GM23338 (cell line): ENCODE measurements around the gene ACAT2. TPM values are rescaled to one million over a fixed set of nuclear protein-coding genes. Genes with fewer than 3 reads are reported as not detected.
A peak's percentile ranks its signal among the peaks of the same experiment; 100 is the strongest.
"Not testable (repeated sequence)": the region's sequence is repeated elsewhere in the genome, so short reads cannot be mapped to it uniquely, and the experiment has no call there.

ENCODE experiments used
- ATAC-seq: fragments of 200-7000 bp; cut with Tn5 transposase; 3 replicates; pipeline ENCODE4 v1.9.1; 2020
- DNase-seq: peaks from one replicate; pipeline ENCODE4 v3.0.0-alpha.2; 2015; ENCODE audit warnings: low spot score
- H2AFZ ChIP-seq: fragments of 200-600 bp; sonication (generic); 2 replicates; pipeline ENCODE4 v1.8.0; 2016; ENCODE audit warnings: antibody characterized with exemption, mild to moderate bottlenecking, moderate library complexity
- H3F3A ChIP-seq: fragments of 200-600 bp; sonication (generic); replicated peaks from 2 replicates; pipeline ENCODE4 v1.8.0; 2017; ENCODE audit warnings: antibody characterized with exemption, mixed run types, low read depth
- H3K27ac ChIP-seq: fragments of 200-600 bp; sonication (generic); 2 replicates; pipeline ENCODE4 v1.6.1; 2016; ENCODE audit warnings: low read depth
- H3K27me3 ChIP-seq: fragments of 200-600 bp; sonication (generic); 2 replicates; pipeline ENCODE4 v1.8.0; 2016; ENCODE audit warnings: mild to moderate bottlenecking, mixed run types, moderate library complexity; ENCODE audit not compliant: insufficient read depth
- H3K36me3 ChIP-seq: fragments of 200-600 bp; sonication (generic); 2 replicates; pipeline ENCODE4 v1.8.0; 2016; ENCODE audit warnings: mild to moderate bottlenecking; ENCODE audit not compliant: insufficient read depth
- H3K4me1 ChIP-seq: fragments of 200-600 bp; sonication (generic); 2 replicates; pipeline ENCODE4 v1.8.0; 2016; ENCODE audit warnings: mild to moderate bottlenecking, moderate library complexity; ENCODE audit not compliant: insufficient read depth
- H3K4me2 ChIP-seq: fragments of 200-600 bp; sonication (generic); 2 replicates; pipeline ENCODE4 v1.7.1; 2017; ENCODE audit warnings: mixed run types
- H3K4me3 ChIP-seq: fragments of 200-600 bp; sonication (generic); 2 replicates; pipeline ENCODE4 v1.6.1; 2016; ENCODE audit warnings: mixed run types
- H3K79me2 ChIP-seq: fragments of 200-600 bp; sonication (generic); replicated peaks from 2 replicates; pipeline ENCODE4 v1.8.0; 2017; ENCODE audit warnings: mild to moderate bottlenecking; ENCODE audit not compliant: insufficient read depth
- H3K9me2 ChIP-seq: fragments of 200-600 bp; sonication (generic); 2 replicates; pipeline ENCODE4 v1.8.0; 2017; ENCODE audit not compliant: insufficient read depth
- H4K20me1 ChIP-seq: fragments of 200-600 bp; sonication (generic); replicated peaks from 2 replicates; pipeline ENCODE4 v1.8.0; 2017; ENCODE audit warnings: mild to moderate bottlenecking; ENCODE audit not compliant: insufficient read depth
- H3K27ac Mint-ChIP-seq: 2 replicates; pipeline ENCODE4 v1.8.0; 2020; ENCODE audit warnings: inconsistent platforms, mild to moderate bottlenecking, moderate library complexity, mixed read lengths
- H3K27me3 Mint-ChIP-seq: 3 replicates; pipeline ENCODE4 v1.8.0; 2022; ENCODE audit warnings: low read depth, mild to moderate bottlenecking, moderate library complexity, mixed read lengths, inconsistent platforms; ENCODE audit not compliant: insufficient read depth, poor library complexity
- H3K36me3 Mint-ChIP-seq: 3 replicates; pipeline ENCODE4 v1.8.0; 2021; ENCODE audit warnings: low read depth, mild to moderate bottlenecking, inconsistent platforms, moderate library complexity, mixed read lengths
- H3K4me1 Mint-ChIP-seq: 3 replicates; pipeline ENCODE4 v1.8.0; 2020; ENCODE audit warnings: mild to moderate bottlenecking, inconsistent platforms, mixed read lengths
- H3K4me3 Mint-ChIP-seq: 3 replicates; pipeline ENCODE4 v1.8.0; 2021; ENCODE audit warnings: moderate library complexity, mild to moderate bottlenecking, inconsistent platforms, mixed read lengths
- H3K9me3 Mint-ChIP-seq: 3 replicates; pipeline ENCODE4 v1.8.0; 2020; ENCODE audit warnings: moderate library complexity, mild to moderate bottlenecking, inconsistent platforms, mixed read lengths
- CTCF ChIP-seq, 2 experiments: fragments of 200-600 bp in 1 of 2; sonication (generic) in 1 of 2; conservative IDR thresholded peaks; 2 replicates each; pipeline versions ENCODE4 v1.5.1 to v1.6.1; 2016 to 2017; ENCODE audit warnings: antibody characterized with exemption in 2 of 2, low read depth in 2 of 2, mild to moderate bottlenecking in 2 of 2, moderate library complexity in 1 of 2
- EZH2phosphoT487 ChIP-seq: fragments of 200-600 bp; sonication (generic); IDR thresholded peaks from one replicate; pipeline ENCODE4 v1.8.1; 2018; ENCODE audit warnings: antibody characterized with exemption; ENCODE audit not compliant: unreplicated experiment
- ZNF462 ChIP-seq: fragments of 250-450 bp; sonication (Bioruptor Pico); IDR thresholded peaks from 2 replicates; pipeline ENCODE4 v1.5.0; 2020; ENCODE audit warnings: mild to moderate bottlenecking, moderate library complexity
- polyA plus RNA-seq: library from polyadenylated mRNA; unstranded; fragments of >200 nt; fragmentation: Nextera tagmentation; extraction: Ambion mirVana; gene quantifications from 2 replicates; pipeline ENCODE4 v1.2.1, GENCODE V29; 2016
- total RNA-seq: library from RNA; depleted of rRNA; stranded (reverse); fragments of >200 nt; shearing (Covaris generic); gene quantifications from 2 replicates; pipeline ENCODE4 v1.2.3, GENCODE V29; 2014

Gene ACAT2
- total and polyA plus RNA-seq, 2 experiments from 2014 or later, result 108 to 151 TPM

GRCh38 chr6:159719287-159719686, 42.6 kb upstream of the ACAT2 start (continued):
- TF ChIP-seq ZNF462 (CRISPR knock-in tag), result no peak

- Mint-ChIP-seq H3K4me3 (no peak overlapping the region), H3K36me3 (peaks cover 17% of the 10 kb centered on the region; the same call in 2 of the 3 replicates), H3K27me3 (peaks cover 6% of the 10 kb centered on the region), H3K9me3 (no peaks in the 10 kb centered on the region), H3K4me1 (peaks cover 5% of the 10 kb centered on the region), H3K27ac (no peak overlapping the region)
- Histone ChIP-seq H3K79me2 (peaks cover 58% of the 10 kb centered on the region), H3K27me3 (no peaks in the 10 kb centered on the region), H4K20me1 (peaks cover 10% of the 10 kb centered on the region; the same call in 1 of the 2 replicates), H3K27ac (no peak overlapping the region), H3K4me2 (no peak overlapping the region), H3F3A (no peaks in the 10 kb centered on the region), H3K36me3 (no peaks in the 10 kb centered on the region), H2AFZ (no peak overlapping the region), H3K4me3 (no peak overlapping the region), H3K4me1 (peaks cover 6% of the 10 kb centered on the region; the same call in 1 of the 2 replicates), H3K9me2 (no peaks in the 10 kb centered on the region)
- TF ChIP-seq EZH2phosphoT487 (no peak), CTCF (conservative IDR thresholded peaks at IDR 0.05; ENCODE audit: low read depth in 2 of 2) (peak; percentile 48 to 60)
- ATAC-seq (peak; percentile 63), DNase-seq (peak; percentile 75)
Measured at GRCh38 chr6:159720708-159721107, 41.1 kb upstream of the ACAT2 start.

- peaks cover 25% of the 10 kb centered on the region; the same call in 2 of the 3 replicates for H3K36me3 Mint-ChIP-seq
- H3K4me3 Mint-ChIP-seq, result not testable (repeated sequence)
Measured at GRCh38 chr6:159721981-159722380, 39.9 kb upstream of the ACAT2 start.

More at GRCh38 chr6:159721981-159722380, 39.9 kb upstream of the ACAT2 start:
- H3K36me3 ChIP-seq, H3K4me2 ChIP-seq, H3K9me2 ChIP-seq, H3K4me1 ChIP-seq, H3K4me3 ChIP-seq, ATAC-seq, H3K27ac ChIP-seq, H3F3A ChIP-seq, H2AFZ ChIP-seq, H3K9me3 Mint-ChIP-seq, H3K27ac Mint-ChIP-seq, H3K27me3 ChIP-seq, DNase-seq: not testable (repeated sequence)
- Histone ChIP-seq H3K79me2 (peaks cover 66% of the 10 kb centered on the region), H4K20me1 (peaks cover 10% of the 10 kb centered on the region; the same call in 1 of the 2 replicates)
- Mint-ChIP-seq H3K27me3 (peaks cover 14% of the 10 kb centered on the region), H3K4me1 (peaks cover 10% of the 10 kb centered on the region)
